HepG2 (cell line): ENCODE results near the gene USP7. TPM values are rescaled to one million over a fixed set of nuclear protein-coding genes. Genes with fewer than 3 reads are reported as not detected.

ENCODE experiments used
- ATAC-seq: fragments of 200-7000 bp; cut with Tn5 transposase; 3 replicates; pipeline ENCODE4 v1.9.1; 2020; ENCODE audit warnings: mild to moderate bottlenecking, moderate library complexity
- BruUV-seq: library from RNA; stranded (reverse); fragments of 400-500 nt; replicated peaks from 2 replicates; lab custom pipeline; 2021; lab: Mats Ljungman, UMichigan
- CTCF ChIA-PET: fragments of 300-600 bp; formaldehyde crosslinking; extraction: SDS; loops from one replicate; lab custom pipeline; 2021; ENCODE audit warnings: low total read pairs, inconsistent platforms, low intra/inter-chr PET ratio; lab: Yijun Ruan, JAX
- POLR2A ChIA-PET: fragments of 350-600 bp; sonication (Branson Sonifier 250); formaldehyde crosslinking; loops from one replicate; lab custom pipeline; 2020; ENCODE audit warnings: antibody characterized with exemption, inconsistent platforms; lab: Yijun Ruan, JAX
- DNase-seq: peaks from one replicate; pipeline ENCODE4 v3.0.0-alpha.2; 2015; ENCODE audit warnings: low spot score
- FAIRE-seq: peaks from 3 replicates; lab custom pipeline; 2011; peaks lifted over from hg19 to GRCh38; lab: Jason Lieb, UNC
- H2AFZ ChIP-seq: one replicate; pipeline ENCODE4 v1.6.1; 2011; ENCODE audit warnings: low read length, inconsistent platforms
- H3K27ac ChIP-seq: fragments of 300-600 bp; 3 replicates; pipeline ENCODE4 v1.8.0; 2011; ENCODE audit warnings: mixed run types, mild to moderate bottlenecking, mixed read lengths, low read length, inconsistent platforms; ENCODE audit not compliant: insufficient read depth; ENCODE audit errors: extremely low read length
- H3K27me3 ChIP-seq, 2 experiments: fragments of 200-600 bp in 1 of 2; 2 replicates in 1 of 2; 3 replicates in 1 of 2; pipeline versions ENCODE4 v1.6.0 to v1.8.0; 2011; ENCODE audit warnings: low read length in 2 of 2, mild to moderate bottlenecking in 2 of 2, moderate library complexity in 2 of 2, inconsistent platforms in 1 of 2; ENCODE audit not compliant: insufficient read depth in 2 of 2, control insufficient read depth in 1 of 2
- H3K36me3 ChIP-seq, 2 experiments: fragments of 200-600 bp in 1 of 2; replicated peaks in 1 of 2; 2 replicates in 1 of 2; 3 replicates in 1 of 2; pipeline versions ENCODE4 v1.5.1 to v1.8.0; 2011; ENCODE audit warnings: low read length in 2 of 2, inconsistent platforms in 1 of 2; ENCODE audit not compliant: insufficient read depth in 2 of 2, control insufficient read depth in 1 of 2
- H3K4me1 ChIP-seq: 2 replicates; pipeline ENCODE4 v1.5.1; 2012; ENCODE audit warnings: low read length, inconsistent platforms; ENCODE audit not compliant: insufficient read depth
- H3K4me2 ChIP-seq: 2 replicates; pipeline ENCODE4 v1.6.0; 2011; ENCODE audit warnings: low read depth, low read length, inconsistent platforms
- H3K4me3 ChIP-seq, 3 experiments: fragments of 200-600 bp in 1 of 3; sonication (generic), shearing (Covaris generic) in 1 of 3; replicated peaks in 1 of 3; 2 replicates each; pipeline ENCODE4 v1.5.1; 2011 to 2016; ENCODE audit warnings: low read length in 3 of 3, inconsistent platforms in 2 of 3, low read depth in 2 of 3, mild to moderate bottlenecking in 2 of 3, control low read depth in 1 of 3, mixed read lengths in 1 of 3; ENCODE audit not compliant: insufficient read depth in 1 of 3
- H3K79me2 ChIP-seq: one replicate; pipeline ENCODE4 v1.6.1; 2011; ENCODE audit warnings: low read length, inconsistent platforms; ENCODE audit not compliant: insufficient read depth
- H3K9ac ChIP-seq: 2 replicates; pipeline ENCODE4 v1.6.0; 2011; ENCODE audit warnings: mild to moderate bottlenecking, low read depth, low read length, inconsistent platforms; ENCODE audit not compliant: insufficient read depth
- H3K9me3 ChIP-seq: 2 replicates; pipeline ENCODE4 v1.5.1; 2012; ENCODE audit warnings: mild to moderate bottlenecking, low read length
- H4K20me1 ChIP-seq: 2 replicates; pipeline ENCODE4 v1.6.0; 2011; ENCODE audit warnings: inconsistent platforms, mild to moderate bottlenecking, low read length, moderate library complexity; ENCODE audit not compliant: insufficient read depth
- ASH2L ChIP-seq: fragments of 300-600, 200-600 bp; sonication (generic); IDR thresholded peaks from 2 replicates; pipeline ENCODE4 v1.7.0; 2017; ENCODE audit warnings: low read depth, mild to moderate bottlenecking, moderate library complexity, mixed read lengths, low read length; ENCODE audit not compliant: insufficient read length
- BHLHE40 ChIP-seq: IDR thresholded peaks from 2 replicates; pipeline ENCODE4 v1.6.1; 2011; ENCODE audit warnings: low read length, improper control_type of control experiment
- GATAD1 ChIP-seq: IDR thresholded peaks from 2 replicates; pipeline ENCODE4 v1.6.1; 2016; ENCODE audit warnings: missing genetic modification reagents, missing compliant biosample characterization
- MAFF ChIP-seq: IDR thresholded peaks from 2 replicates; pipeline ENCODE4 v1.6.1; 2011; ENCODE audit warnings: low read depth, low read length, improper control_type of control experiment
- MAFK ChIP-seq, 2 experiments: IDR thresholded peaks in 1 of 2; conservative IDR thresholded peaks in 1 of 2; 2 replicates each; pipeline ENCODE4 v1.6.1; 2011; ENCODE audit warnings: improper control_type of control experiment in 2 of 2, low read length in 2 of 2
- MIER3 ChIP-seq: IDR thresholded peaks from 2 replicates; pipeline ENCODE4 v1.6.1; 2016; ENCODE audit warnings: missing compliant biosample characterization, borderline replicate concordance
- MTA1 ChIP-seq: sonication (generic); formaldehyde crosslinking; IDR thresholded peaks from 2 replicates; pipeline ENCODE4 v1.4.0; 2020; ENCODE audit warnings: missing genetic modification reagents, mild to moderate bottlenecking, borderline replicate concordance
- NFATC3 ChIP-seq: sonication (generic); formaldehyde crosslinking; IDR thresholded peaks from 2 replicates; pipeline ENCODE4 v1.5.1; 2020; ENCODE audit warnings: mild to moderate bottlenecking, missing genetic modification reagents
- NONO ChIP-seq, 2 experiments: fragments of 450-650 bp in 1 of 2; sonication (generic) in 1 of 2; formaldehyde crosslinking in 1 of 2; IDR thresholded peaks in 1 of 2; conservative IDR thresholded peaks in 1 of 2; 2 replicates each; pipeline versions ENCODE4 v1.6.1 to v1.8.0; 2017 to 2022; ENCODE audit warnings: mild to moderate bottlenecking in 1 of 2, missing genetic modification reagents in 1 of 2, moderate library complexity in 1 of 2
- SIN3B ChIP-seq: fragments of 150-350 bp; IDR thresholded peaks from 2 replicates; pipeline ENCODE4 v1.6.1; 2014; ENCODE audit warnings: low read length
- SMARCC2 ChIP-seq: fragments of 450-650 bp; IDR thresholded peaks from 2 replicates; pipeline ENCODE4 v1.6.1; 2017; ENCODE audit warnings: antibody characterized with exemption, mild to moderate bottlenecking
- SMYD3 ChIP-seq: sonication (generic); formaldehyde crosslinking; IDR thresholded peaks from 2 replicates; pipeline ENCODE4 v1.8.1; 2023; ENCODE audit warnings: mild to moderate bottlenecking, missing genetic modification reagents
- SP2 ChIP-seq: sonication (generic); formaldehyde crosslinking; IDR thresholded peaks from 2 replicates; pipeline ENCODE4 v1.5.1; 2020; ENCODE audit warnings: mild to moderate bottlenecking, missing genetic modification reagents
- TBX2 ChIP-seq: sonication (generic); formaldehyde crosslinking; IDR thresholded peaks from 2 replicates; pipeline ENCODE4 v1.5.0; 2020; ENCODE audit warnings: missing genetic modification reagents, mild to moderate bottlenecking, borderline replicate concordance
- TCF12 ChIP-seq, 2 experiments: fragments of 450-650 bp in 1 of 2; sonication (generic) in 1 of 2; formaldehyde crosslinking in 1 of 2; IDR thresholded peaks; 2 replicates each; pipeline versions ENCODE4 v1.6.1 to v1.8.0; 2017 to 2022; ENCODE audit warnings: antibody characterized with exemption in 1 of 2, mild to moderate bottlenecking in 1 of 2, missing genetic modification reagents in 1 of 2, moderate library complexity in 1 of 2
- TGIF2 ChIP-seq: IDR thresholded peaks from 2 replicates; pipeline ENCODE4 v1.6.1; 2016; ENCODE audit warnings: control low read depth, missing compliant biosample characterization
- ZBTB7A ChIP-seq: sonication (generic); formaldehyde crosslinking; IDR thresholded peaks from 2 replicates; pipeline ENCODE4 v1.8.0; 2022; ENCODE audit warnings: mild to moderate bottlenecking, missing genetic modification reagents
- ZNF460 ChIP-seq: sonication (generic); formaldehyde crosslinking; IDR thresholded peaks from 2 replicates; pipeline ENCODE4 v1.5.1; 2020; ENCODE audit warnings: missing genetic modification reagents, mild to moderate bottlenecking, borderline replicate concordance
- ZNF713 ChIP-seq: sonication (generic); formaldehyde crosslinking; IDR thresholded peaks from 2 replicates; pipeline ENCODE4 v1.4.0; 2020; ENCODE audit warnings: mild to moderate bottlenecking, missing genetic modification reagents
- ZNF740 ChIP-seq: sonication (generic); formaldehyde crosslinking; IDR thresholded peaks from 2 replicates; pipeline ENCODE4 v1.4.0; 2020; ENCODE audit warnings: missing genetic modification reagents
- WGBS: methylation state at CpG from one replicate; pipeline ENCODE4 v1.1.6; 2017; ENCODE audit warnings: low lambda C conversion rate; 5-methylcytosine and 5-hydroxymethylcytosine counted together
- in situ Hi-C: cut with HindIII; loops from 2 replicates; pipeline ENCODE4 v1.10.0; 2017; ENCODE audit warnings: low pct_unique_long_range_greater_than_20kb; ENCODE audit not compliant: extremely low pct_ligation_motif_present
- intact Hi-C: fragments of 100-400 bp; cut with micrococcal nuclease; formaldehyde crosslinking; loops from one replicate; pipeline ENCODE4 v1.10.0; 2022; ENCODE audit not compliant: unreplicated experiment
- polyA plus RNA-seq, 8 experiments: library from polyadenylated mRNA; depleted of rRNA in 3 of 8; stranded (reverse) in 7 of 8; unstranded in 1 of 8; fragments of >200 nt; fragmentation: Illumina TruSeq in 4 of 8; extraction: Trizol in 4 of 8; gene quantifications; 2 replicates each; pipeline versions ENCODE4 v1.2.1 to v1.2.3, GENCODE V29; 2011 to 2016; ENCODE audit warnings: low read depth in 4 of 8, missing spikeins in 1 of 8, mixed read lengths in 1 of 8; ENCODE audit not compliant: insufficient read depth in 1 of 8
- total RNA-seq, 5 experiments: library from RNA; depleted of rRNA; stranded (reverse); fragments of >200 nt; fragmentation: Illumina TruSeq; extraction: Trizol; gene quantifications; 2 replicates each; pipeline ENCODE4 v1.2.3, GENCODE V29; 2016; ENCODE audit warnings: low read depth in 1 of 5
- TF ChIP-seq, protein P1 (sequence below): fragments of 450-650 bp; IDR thresholded peaks from 2 replicates; pipeline ENCODE4 v1.6.1; 2016
- TF ChIP-seq, protein P2 (sequence below): sonication (generic); formaldehyde crosslinking; IDR thresholded peaks from 2 replicates; pipeline ENCODE4 v1.5.0; 2020; ENCODE audit warnings: mild to moderate bottlenecking, missing genetic modification reagents

USP7 gene
- total and polyA plus RNA-seq, 2 of the 13 experiments (the other 11 are each of a cell fraction or from before 2014, with no cell fraction given): 52.5 to 173 TPM

DNA sequence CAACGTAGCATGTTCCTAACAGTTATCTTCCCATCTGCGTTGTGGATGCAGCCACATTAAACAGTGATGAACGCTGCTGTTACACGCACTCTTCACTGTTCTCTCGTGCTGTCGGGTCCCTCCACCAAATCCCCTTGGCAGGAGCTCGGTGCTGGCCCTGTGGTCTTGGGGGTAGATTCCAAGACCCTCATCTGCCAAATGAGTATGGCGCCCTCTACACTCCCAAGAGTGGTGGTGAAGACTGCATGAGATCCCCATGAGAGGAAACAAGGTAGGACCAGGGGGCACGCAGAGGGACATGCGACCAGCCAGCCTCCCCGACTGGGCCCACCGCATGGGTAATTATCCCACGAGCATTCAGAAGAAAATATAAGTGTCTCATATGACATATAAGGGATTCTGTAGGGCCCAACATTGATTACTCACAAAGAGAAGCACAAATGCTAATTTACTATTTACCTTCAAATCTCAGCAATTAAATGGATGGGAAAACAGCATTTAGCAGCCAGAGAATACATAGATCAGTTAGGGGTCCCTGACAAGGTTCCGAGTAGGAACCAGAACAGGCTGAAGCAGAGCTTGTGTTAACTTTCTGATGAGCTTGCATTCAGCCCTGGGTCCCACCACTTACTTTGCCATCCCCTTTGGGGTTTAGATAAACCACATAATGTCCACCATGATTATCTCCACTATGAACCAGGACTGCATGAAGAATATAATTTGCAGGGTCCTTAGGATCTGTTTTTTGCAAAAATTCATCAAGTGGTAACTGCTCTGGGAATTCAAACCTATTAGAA lies 57.7 kb downstream of the USP7 start:
- POLR2A ChIA-PET: no interaction called here
- H3K9me3 ChIP-seq: no peaks in the 10 kb centered on the region
- peaks cover 64 to 95% of the 10 kb centered on the region in 2 experiments for H3K36me3 ChIP-seq
- no peak for TF ChIP-seq TBX2 (CRISPR knock-in tag)
- TF ChIP-seq GATAD1 (CRISPR knock-in tag): no peak
- TF ChIP-seq SIN3B: no peak
- no peak for TF ChIP-seq MIER3
- TF ChIP-seq MTA1 (CRISPR knock-in tag): peak; percentile 41; the same call in 1 of the 2 replicates
- TF ChIP-seq SMYD3 (CRISPR knock-in tag): no peak
- no peak for TF ChIP-seq ZNF460
- no peak for TF ChIP-seq TCF12 (IDR thresholded peaks at IDR 0.05)
- no peak for TF ChIP-seq TCF12 (CRISPR knock-in tag; IDR thresholded peaks at IDR 0.05)
- TF ChIP-seq ZNF713 (CRISPR knock-in tag): no peak
- no peak for TF ChIP-seq NFATC3 (CRISPR knock-in tag)
- TF ChIP-seq SP2 (CRISPR knock-in tag): no peak
- TF ChIP-seq MAFK (conservative IDR thresholded peaks at IDR 0.05 in 1 of 2, IDR thresholded peaks at IDR 0.05 in 1 of 2; ENCODE audit: low read length in 2 of 2): peak; percentile 51 to 52; a peak in 3 of 4 replicates
- no peak for TF ChIP-seq ASH2L
- TF ChIP-seq, protein P1, sequence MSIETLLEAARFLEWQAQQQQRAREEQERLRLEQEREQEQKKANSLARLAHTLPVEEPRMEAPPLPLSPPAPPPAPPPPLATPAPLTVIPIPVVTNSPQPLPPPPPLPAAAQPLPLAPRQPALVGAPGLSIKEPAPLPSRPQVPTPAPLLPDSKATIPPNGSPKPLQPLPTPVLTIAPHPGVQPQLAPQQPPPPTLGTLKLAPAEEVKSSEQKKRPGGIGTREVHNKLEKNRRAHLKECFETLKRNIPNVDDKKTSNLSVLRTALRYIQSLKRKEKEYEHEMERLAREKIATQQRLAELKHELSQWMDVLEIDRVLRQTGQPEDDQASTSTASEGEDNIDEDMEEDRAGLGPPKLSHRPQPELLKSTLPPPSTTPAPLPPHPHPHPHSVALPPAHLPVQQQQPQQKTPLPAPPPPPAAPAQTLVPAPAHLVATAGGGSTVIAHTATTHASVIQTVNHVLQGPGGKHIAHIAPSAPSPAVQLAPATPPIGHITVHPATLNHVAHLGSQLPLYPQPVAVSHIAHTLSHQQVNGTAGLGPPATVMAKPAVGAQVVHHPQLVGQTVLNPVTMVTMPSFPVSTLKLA: no peak
- TF ChIP-seq NONO (IDR thresholded peaks at IDR 0.05): no peak
- no peak for TF ChIP-seq NONO (CRISPR knock-in tag; conservative IDR thresholded peaks at IDR 0.05)
- TF ChIP-seq TGIF2 (CRISPR knock-in tag): 0 out of 2 replicates have a peak, but pooled peaks have one; percentile 45
- no peak for TF ChIP-seq ZNF740 (CRISPR knock-in tag)
- TF ChIP-seq, protein P2, sequence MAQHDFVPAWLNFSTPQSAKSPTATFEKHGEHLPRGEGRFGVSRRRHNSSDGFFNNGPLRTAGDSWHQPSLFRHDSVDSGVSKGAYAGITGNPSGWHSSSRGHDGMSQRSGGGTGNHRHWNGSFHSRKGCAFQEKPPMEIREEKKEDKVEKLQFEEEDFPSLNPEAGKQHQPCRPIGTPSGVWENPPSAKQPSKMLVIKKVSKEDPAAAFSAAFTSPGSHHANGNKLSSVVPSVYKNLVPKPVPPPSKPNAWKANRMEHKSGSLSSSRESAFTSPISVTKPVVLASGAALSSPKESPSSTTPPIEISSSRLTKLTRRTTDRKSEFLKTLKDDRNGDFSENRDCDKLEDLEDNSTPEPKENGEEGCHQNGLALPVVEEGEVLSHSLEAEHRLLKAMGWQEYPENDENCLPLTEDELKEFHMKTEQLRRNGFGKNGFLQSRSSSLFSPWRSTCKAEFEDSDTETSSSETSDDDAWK (CRISPR knock-in tag): no peak
- no peak for TF ChIP-seq SMARCC2
- peak; percentile 32; the same call in 1 of the 2 replicates for TF ChIP-seq MAFF
- peak; percentile 45; the same call in 1 of the 2 replicates for TF ChIP-seq ZBTB7A (CRISPR knock-in tag)
- no peak for TF ChIP-seq BHLHE40

More for the DNA sequence above, 57.7 kb downstream of the USP7 start:
- Histone ChIP-seq H3K4me1 (no peaks in the 10 kb centered on the region), H3K79me2 (no peaks in the 10 kb centered on the region), H3K27me3 (no peaks in the 10 kb centered on the region), H3K27ac (no peak overlapping the region), H3K4me3 (no peak overlapping the region), H3K9ac (no peak overlapping the region), H3K4me2 (no peak overlapping the region), H4K20me1 (peaks cover 11% of the 10 kb centered on the region; the same call in 1 of the 2 replicates), H2AFZ (no peak overlapping the region)
- peak; percentile 32 for DNase-seq
- ATAC-seq: peak; percentile 67
- CTCF ChIA-PET: interaction anchor here (1.4 to 2.5 kb wide), 4 partner anchors 31 to 229 kb away, joined by 7 to 20 read pairs (median 9); no protein-coding TSS in a partner anchor
- no peak for FAIRE-seq
- no TSS peak for BruUV-seq
- 90% methylated on average over 14 of the region's 14 CpGs for WGBS
- intact Hi-C loops (loop anchor here (1.0 to 5.0 kb wide), 3 partner anchors 102 to 231 kb away; no protein-coding TSS in a partner anchor), in situ Hi-C loops (no loop called here)
